ENCODE data around the gene PARVB.

PARVB gene

GRCh38 chr22:44165286-44165874 lies 141.3 kb downstream of the PARVB start:
- no peak for TF ChIP-seq CTCF (IDR thresholded peaks at IDR 0.05)

- no peak for TF ChIP-seq CTCF (IDR thresholded peaks at IDR 0.05)
Measured at GRCh38 chr22:44166498-44167276, 142.6 kb downstream of the PARVB start.

- TF ChIP-seq CTCF (IDR thresholded peaks at IDR 0.05): no peak
Measured at GRCh38 chr22:44167501-44167900, 143.4 kb downstream of the PARVB start.

GRCh38 chr22:44168206-44168605 lies 144.1 kb downstream of the PARVB start:
- no peak for TF ChIP-seq CTCF (IDR thresholded peaks at IDR 0.05)

- TF ChIP-seq CTCF (IDR thresholded peaks at IDR 0.05): no peak
Measured at GRCh38 chr22:44170470-44170869, 146.4 kb downstream of the PARVB start.

- no peak for TF ChIP-seq CTCF (IDR thresholded peaks at IDR 0.05)
Measured at GRCh38 chr22:44171561-44171960, 147.5 kb downstream of the PARVB start.

- no peak for TF ChIP-seq CTCF (IDR thresholded peaks at IDR 0.05)
Measured at GRCh38 chr22:44172370-44173108, 148.4 kb downstream of the PARVB start.
